ENCODE measurements around the gene SARS1.

SARS1 gene

DNA sequence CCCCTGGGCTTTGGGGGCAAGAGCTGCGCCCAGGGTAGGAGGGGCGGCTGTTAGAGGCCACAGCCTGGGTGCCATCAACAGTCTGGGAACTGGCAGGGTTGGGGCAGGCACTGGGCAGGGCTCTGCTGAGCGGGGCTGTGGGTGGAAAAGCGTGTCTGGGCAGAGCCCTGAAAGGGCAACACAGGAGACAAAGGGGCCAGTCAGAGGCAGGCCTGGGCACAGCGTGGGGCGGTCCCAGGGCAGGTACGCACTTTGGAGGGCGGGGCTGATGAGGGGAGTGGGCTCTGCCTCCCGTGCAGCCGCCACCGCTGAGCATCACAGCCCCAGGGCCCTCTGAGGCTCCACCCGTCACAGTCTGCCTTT is 49.5 kb downstream of the SARS1 start:
- Histone ChIP-seq H3K4me3 (replicated peaks; ENCODE audit: insufficient read depth, low read length) (no peak overlapping the region), H3K27ac (replicated peaks) (no peak overlapping the region), H3K27me3 (ENCODE audit: insufficient read depth, poor library complexity, severe bottlenecking) (no peaks in the 10 kb centered on the region)
- DNase-seq (ENCODE audit: low read depth in 1 of 2, low spot score in 1 of 2): no peak
- TF ChIP-seq, protein P1, sequence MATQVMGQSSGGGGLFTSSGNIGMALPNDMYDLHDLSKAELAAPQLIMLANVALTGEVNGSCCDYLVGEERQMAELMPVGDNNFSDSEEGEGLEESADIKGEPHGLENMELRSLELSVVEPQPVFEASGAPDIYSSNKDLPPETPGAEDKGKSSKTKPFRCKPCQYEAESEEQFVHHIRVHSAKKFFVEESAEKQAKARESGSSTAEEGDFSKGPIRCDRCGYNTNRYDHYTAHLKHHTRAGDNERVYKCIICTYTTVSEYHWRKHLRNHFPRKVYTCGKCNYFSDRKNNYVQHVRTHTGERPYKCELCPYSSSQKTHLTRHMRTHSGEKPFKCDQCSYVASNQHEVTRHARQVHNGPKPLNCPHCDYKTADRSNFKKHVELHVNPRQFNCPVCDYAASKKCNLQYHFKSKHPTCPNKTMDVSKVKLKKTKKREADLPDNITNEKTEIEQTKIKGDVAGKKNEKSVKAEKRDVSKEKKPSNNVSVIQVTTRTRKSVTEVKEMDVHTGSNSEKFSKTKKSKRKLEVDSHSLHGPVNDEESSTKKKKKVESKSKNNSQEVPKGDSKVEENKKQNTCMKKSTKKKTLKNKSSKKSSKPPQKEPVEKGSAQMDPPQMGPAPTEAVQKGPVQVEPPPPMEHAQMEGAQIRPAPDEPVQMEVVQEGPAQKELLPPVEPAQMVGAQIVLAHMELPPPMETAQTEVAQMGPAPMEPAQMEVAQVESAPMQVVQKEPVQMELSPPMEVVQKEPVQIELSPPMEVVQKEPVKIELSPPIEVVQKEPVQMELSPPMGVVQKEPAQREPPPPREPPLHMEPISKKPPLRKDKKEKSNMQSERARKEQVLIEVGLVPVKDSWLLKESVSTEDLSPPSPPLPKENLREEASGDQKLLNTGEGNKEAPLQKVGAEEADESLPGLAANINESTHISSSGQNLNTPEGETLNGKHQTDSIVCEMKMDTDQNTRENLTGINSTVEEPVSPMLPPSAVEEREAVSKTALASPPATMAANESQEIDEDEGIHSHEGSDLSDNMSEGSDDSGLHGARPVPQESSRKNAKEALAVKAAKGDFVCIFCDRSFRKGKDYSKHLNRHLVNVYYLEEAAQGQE (IDR thresholded peaks at IDR 0.05; ENCODE audit: insufficient replicate concordance, low read depth): no peak
- TF ChIP-seq POLR2AphosphoS5 (IDR thresholded peaks at IDR 0.05; ENCODE audit: low read depth) (no peak), SPI1 (IDR thresholded peaks at IDR 0.05; ENCODE audit: borderline replicate concordance, low read depth) (no peak), CTCF (IDR thresholded peaks at IDR 0.05; ENCODE audit: insufficient read depth, low read length) (no peak), GABPA (IDR thresholded peaks at IDR 0.05; ENCODE audit: low read depth) (no peak)

DNA sequence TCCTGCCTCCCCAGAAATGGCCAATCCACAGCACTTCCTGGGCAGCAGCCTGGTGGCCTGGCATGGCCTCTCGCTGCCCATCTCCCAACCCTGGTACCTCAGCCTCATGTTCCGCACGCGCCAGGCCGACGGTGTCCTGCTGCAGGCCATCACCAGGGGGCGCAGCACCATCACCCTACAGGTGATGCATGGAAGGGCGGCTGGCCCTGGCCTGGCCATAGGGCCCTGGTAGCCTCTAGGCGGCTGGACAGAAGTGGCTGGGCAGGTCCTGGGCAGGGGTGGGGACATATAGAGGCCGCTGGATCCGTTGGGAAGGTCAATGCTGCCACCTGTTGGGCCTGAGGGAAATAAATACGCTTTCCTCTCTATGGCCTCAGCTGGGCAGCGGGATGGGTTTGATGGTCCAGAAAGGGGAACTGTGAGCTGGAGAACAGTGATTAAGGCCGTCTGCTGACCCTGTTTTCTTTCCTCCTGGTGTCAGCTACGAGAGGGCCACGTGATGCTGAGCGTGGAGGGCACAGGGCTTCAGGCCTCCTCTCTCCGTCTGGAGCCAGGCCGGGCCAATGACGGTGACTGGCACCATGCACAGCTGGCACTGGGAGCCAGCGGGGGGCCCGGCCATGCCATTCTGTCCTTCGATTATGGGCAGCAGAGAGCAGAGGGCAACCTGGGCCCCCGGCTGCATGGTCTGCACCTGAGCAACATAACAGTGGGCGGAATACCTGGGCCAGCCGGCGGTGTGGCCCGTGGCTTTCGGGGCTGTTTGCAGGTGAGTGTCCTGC is 50.1 kb downstream of the SARS1 start:
- TF ChIP-seq CTCF (IDR thresholded peaks at IDR 0.05; ENCODE audit: insufficient read depth, low read length) (peak; percentile 97), GABPA (IDR thresholded peaks at IDR 0.05; ENCODE audit: low read depth) (no peak)
- H3K4me3 ChIP-seq (replicated peaks; ENCODE audit: insufficient read depth, low read length): no peak overlapping the region
- DNase-seq (ENCODE audit: low read depth in 1 of 2, low spot score in 1 of 2): peak; percentile 69 to 76
- no peaks in the 10 kb centered on the region for H3K27me3 ChIP-seq (ENCODE audit: insufficient read depth, poor library complexity, severe bottlenecking)
- H3K27ac ChIP-seq (replicated peaks): no peak overlapping the region

GRCh38 chr1:109264379-109264755 is 50.6 kb downstream of the SARS1 start:
- no peak for DNase-seq (ENCODE audit: low read depth in 1 of 2, low spot score in 1 of 2)
- Histone ChIP-seq H3K27ac (replicated peaks) (no peak overlapping the region), H3K27me3 (ENCODE audit: insufficient read depth, poor library complexity, severe bottlenecking) (no peaks in the 10 kb centered on the region), H3K4me3 (replicated peaks; ENCODE audit: insufficient read depth, low read length) (no peak overlapping the region)
- TF ChIP-seq CTCF (IDR thresholded peaks at IDR 0.05; ENCODE audit: insufficient read depth, low read length): no peak
- TF ChIP-seq GABPA (IDR thresholded peaks at IDR 0.05; ENCODE audit: low read depth): no peak
- no peak for TF ChIP-seq POLR2AphosphoS5 (IDR thresholded peaks at IDR 0.05; ENCODE audit: low read depth)
- no peak for TF ChIP-seq SPI1 (IDR thresholded peaks at IDR 0.05; ENCODE audit: borderline replicate concordance, low read depth)
- TF ChIP-seq, protein P1 (IDR thresholded peaks at IDR 0.05; ENCODE audit: insufficient replicate concordance, low read depth): no peak

DNA sequence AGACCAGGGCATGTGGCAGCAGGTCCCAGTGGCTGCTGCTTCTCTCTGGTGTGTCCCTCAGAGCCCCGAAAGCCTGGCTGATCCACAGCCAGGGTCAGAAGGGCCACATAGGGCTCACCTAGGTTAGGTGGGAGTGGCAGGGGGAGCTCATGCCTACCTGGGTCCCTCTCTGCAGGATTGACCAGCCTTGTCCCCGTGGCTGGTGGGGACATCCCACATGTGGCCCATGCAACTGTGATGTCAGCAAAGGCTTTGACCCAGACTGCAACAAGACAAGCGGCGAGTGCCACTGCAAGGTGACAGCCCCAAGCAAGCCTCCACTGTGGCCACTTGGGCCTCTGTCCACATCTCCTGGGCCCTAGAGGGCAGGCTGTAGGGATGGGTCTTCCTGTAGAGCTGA is 51.3 kb downstream of the SARS1 start:
- no peak overlapping the region for H3K27ac ChIP-seq (replicated peaks)

More for the DNA sequence above, 51.3 kb downstream of the SARS1 start:
- DNase-seq (ENCODE audit: low read depth in 1 of 2, low spot score in 1 of 2): no peak
- TF ChIP-seq GABPA (IDR thresholded peaks at IDR 0.05; ENCODE audit: low read depth) (no peak), CTCF (IDR thresholded peaks at IDR 0.05; ENCODE audit: insufficient read depth, low read length) (no peak), POLR2AphosphoS5 (IDR thresholded peaks at IDR 0.05; ENCODE audit: low read depth) (no peak), SPI1 (IDR thresholded peaks at IDR 0.05; ENCODE audit: borderline replicate concordance, low read depth) (no peak)
- TF ChIP-seq, protein P1 (IDR thresholded peaks at IDR 0.05; ENCODE audit: insufficient replicate concordance, low read depth): no peak
- H3K27me3 ChIP-seq (ENCODE audit: insufficient read depth, poor library complexity, severe bottlenecking): no peaks in the 10 kb centered on the region
- H3K4me3 ChIP-seq (replicated peaks; ENCODE audit: insufficient read depth, low read length): no peak overlapping the region

All from HL-60 (cell line).